ENCODE data around the gene CDH13. TPM values are rescaled to one million over a fixed set of nuclear protein-coding genes. Genes with fewer than 3 reads are reported as not detected.

Gene CDH13
- total and polyA plus RNA-seq, 2 of the 8 experiments (the other 6 are each of a cell fraction or from before 2014, with no cell fraction given): 2.3 to 2.4 TPM

- H3K4me2 ChIP-seq (ENCODE audit: insufficient read depth in 1 of 2, low read depth in 2 of 2, low read length in 2 of 2): no peak overlapping the region
- H3K23ac ChIP-seq (ENCODE audit: insufficient read length): no peak overlapping the region
- no peak overlapping the region for H2BK20ac ChIP-seq (ENCODE audit: low read length)
- no peaks in the 10 kb centered on the region for H3K36me3 ChIP-seq (ENCODE audit: control insufficient read depth in 2 of 4, insufficient read depth in 4 of 4, low read length in 3 of 4)
- H2BK120ac ChIP-seq (replicated peaks; ENCODE audit: low read depth, low read length): no peak overlapping the region
- H4K91ac ChIP-seq (replicated peaks; ENCODE audit: insufficient read length, low read length): no peak overlapping the region
- no peaks in the 10 kb centered on the region for H3K9me3 ChIP-seq (ENCODE audit: insufficient read depth in 2 of 2, low read depth in 1 of 2, low read length in 1 of 2)
- H2BK12ac ChIP-seq (ENCODE audit: low read depth, low read length): no peak overlapping the region
- no peak overlapping the region for H3K27ac ChIP-seq (ENCODE audit: low read depth, low read length)
- H3K9ac ChIP-seq (replicated peaks in 1 of 4; ENCODE audit: extremely low read depth in 1 of 4, low read depth in 3 of 4, low read length in 3 of 4): no peak overlapping the region
- no peak overlapping the region for H3K18ac ChIP-seq (ENCODE audit: extremely low read depth, low read length)
- ChIA-PET POLR2A (ENCODE audit: partially characterized antibody) (no interaction called here), CTCF (ENCODE audit: partially characterized antibody) (no interaction called here)
- no peaks in the 10 kb centered on the region for H3K23me2 ChIP-seq (ENCODE audit: low read depth, low read length)
- H4K20me1 ChIP-seq (replicated peaks in 1 of 2; ENCODE audit: control insufficient read depth in 1 of 2, insufficient read depth in 2 of 2, low read length in 2 of 2): no peaks in the 10 kb centered on the region
- no peak overlapping the region for H3K4me3 ChIP-seq (ENCODE audit: extremely low read depth in 1 of 4, insufficient read depth in 2 of 4, low read depth in 3 of 4, low read length in 4 of 4)
- no peak for DNase-seq (ENCODE audit: low read depth in 1 of 2, low spot score in 2 of 2)
- H3K56ac ChIP-seq (replicated peaks; ENCODE audit: insufficient read length, low read depth, low read length): no peak overlapping the region
- H2BK5ac ChIP-seq (ENCODE audit: low read depth, low read length): no peak overlapping the region
- H3K14ac ChIP-seq (ENCODE audit: insufficient read length): no peak overlapping the region
- H4K8ac ChIP-seq (ENCODE audit: extremely low read depth, insufficient read depth, low read length): no peak overlapping the region
- no peak for FAIRE-seq
- no peaks in the 10 kb centered on the region for H3K79me2 ChIP-seq (ENCODE audit: control insufficient read depth in 1 of 2, insufficient read depth in 2 of 2, low read length in 2 of 2)
- no peak overlapping the region for H2AK5ac ChIP-seq (ENCODE audit: low read depth, low read length)
- H4K5ac ChIP-seq (ENCODE audit: insufficient read length, low read depth, low read length): no peak overlapping the region
- no peak overlapping the region for H2BK15ac ChIP-seq (ENCODE audit: low read length)
- no peak for TF ChIP-seq POLR2AphosphoS5 (IDR thresholded peaks at IDR 0.05; ENCODE audit: low read depth, low read length)
- WGBS, 2 experiments (ENCODE audit: extremely low coverage in 1 of 2, insufficient coverage in 1 of 2, insufficient read length in 1 of 2, insufficient replicate concordance in 2 of 2, low coverage in 1 of 2, low lambda C conversion rate in 2 of 2, missing lambda C conversion rate in 1 of 2): 100% methylated on average over 2 of the region's 2 CpGs; no CpG with 5 or more reads in 1 of the 2 experiments
- no peaks in the 10 kb centered on the region for H3K4me1 ChIP-seq (replicated peaks in 1 of 4; ENCODE audit: control insufficient read depth in 3 of 4, insufficient read depth in 4 of 4, low read length in 3 of 4)
- no peak overlapping the region for H2AFZ ChIP-seq (ENCODE audit: low read length)
- no peak overlapping the region for H3K4ac ChIP-seq (replicated peaks; ENCODE audit: insufficient read length, low read depth, low read length)
- H3K27me3 ChIP-seq (replicated peaks in 1 of 4; ENCODE audit: control insufficient read depth in 3 of 4, extremely low read depth in 1 of 4, insufficient read depth in 3 of 4, low read length in 3 of 4): no peaks in the 10 kb centered on the region
- H3K79me1 ChIP-seq (ENCODE audit: low read depth, low read length): no peaks in the 10 kb centered on the region
Observed at GRCh38 chr16:83051451-83051850, 424.7 kb downstream of the CDH13 start.
